Measurements from ENCODE around the gene BCOR. TPM values are rescaled to one million over a fixed set of nuclear protein-coding genes. Genes with fewer than 3 reads are reported as not detected.

BCOR gene
- total and polyA plus RNA-seq, 7 donors: 6.4 to 24.3 (median 18.3) TPM

DNA sequence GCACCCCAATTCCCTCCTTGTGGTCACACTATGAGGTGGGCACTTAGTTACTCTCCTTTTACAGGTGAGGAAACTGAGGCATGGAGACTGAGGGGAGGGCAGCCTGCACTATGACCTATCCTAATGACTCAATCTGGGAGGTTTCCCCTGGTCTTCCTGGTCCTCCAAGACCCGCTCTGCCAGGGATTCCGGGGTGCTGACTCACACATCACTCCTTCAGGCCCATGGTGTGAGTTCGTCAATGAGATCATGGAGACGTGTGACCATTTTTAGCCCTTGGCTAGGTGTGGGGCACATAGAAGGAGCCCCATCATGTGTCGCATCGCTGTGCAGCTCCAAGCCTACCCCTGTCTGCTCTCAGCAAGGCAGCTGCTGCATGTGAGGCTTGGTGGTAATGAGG lies 32.4 kb upstream of the BCOR start:
- ATAC-seq (peak; percentile 64 to 80 (median 69)), DNase-seq (peak in 1 of 2 donors; percentile 65)
- Histone ChIP-seq H3K4me3 (no peak overlapping the region), H3K4me1 (peaks cover 20% of the 10 kb centered on the region), H3K9me3 (no peaks in the 10 kb centered on the region), H3K27ac (peak overlapping the region; percentile 71), H3K27me3 (ENCODE audit: insufficient read depth in 3 of 3, low read length in 2 of 3) (peaks cover 0 to 5% (median 0%) of the 10 kb centered on the region in 3 donors), H3K36me3 (ENCODE audit: insufficient read depth in 1 of 2, low read depth in 1 of 2) (no peaks in the 10 kb centered on the region)
- TF ChIP-seq, protein P1, sequence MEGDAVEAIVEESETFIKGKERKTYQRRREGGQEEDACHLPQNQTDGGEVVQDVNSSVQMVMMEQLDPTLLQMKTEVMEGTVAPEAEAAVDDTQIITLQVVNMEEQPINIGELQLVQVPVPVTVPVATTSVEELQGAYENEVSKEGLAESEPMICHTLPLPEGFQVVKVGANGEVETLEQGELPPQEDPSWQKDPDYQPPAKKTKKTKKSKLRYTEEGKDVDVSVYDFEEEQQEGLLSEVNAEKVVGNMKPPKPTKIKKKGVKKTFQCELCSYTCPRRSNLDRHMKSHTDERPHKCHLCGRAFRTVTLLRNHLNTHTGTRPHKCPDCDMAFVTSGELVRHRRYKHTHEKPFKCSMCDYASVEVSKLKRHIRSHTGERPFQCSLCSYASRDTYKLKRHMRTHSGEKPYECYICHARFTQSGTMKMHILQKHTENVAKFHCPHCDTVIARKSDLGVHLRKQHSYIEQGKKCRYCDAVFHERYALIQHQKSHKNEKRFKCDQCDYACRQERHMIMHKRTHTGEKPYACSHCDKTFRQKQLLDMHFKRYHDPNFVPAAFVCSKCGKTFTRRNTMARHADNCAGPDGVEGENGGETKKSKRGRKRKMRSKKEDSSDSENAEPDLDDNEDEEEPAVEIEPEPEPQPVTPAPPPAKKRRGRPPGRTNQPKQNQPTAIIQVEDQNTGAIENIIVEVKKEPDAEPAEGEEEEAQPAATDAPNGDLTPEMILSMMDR (IDR thresholded peaks at IDR 0.05): no peak
- intact Hi-C loops (cut with DNase I): no loop called here
- 61 to 69% (median 62%) methylated on average over 6 of the region's 6 CpGs for WGBS, 3 donors

GRCh38 chrX:40127052-40127451 lies 29.3 kb upstream of the BCOR start:
- Histone ChIP-seq H3K27ac (no peak overlapping the region), H3K27me3 (ENCODE audit: insufficient read depth in 3 of 3, low read length in 2 of 3) (peaks cover 0 to 13% (median 0%) of the 10 kb centered on the region in 3 donors), H3K4me3 (no peak overlapping the region), H3K4me1 (peaks cover 15% of the 10 kb centered on the region), H3K9me3 (no peaks in the 10 kb centered on the region), H3K36me3 (ENCODE audit: insufficient read depth in 1 of 2, low read depth in 1 of 2) (no peaks in the 10 kb centered on the region)
- TF ChIP-seq, protein P1 (IDR thresholded peaks at IDR 0.05): no peak
- DNase-seq (peak in 1 of 2 donors; percentile 45), ATAC-seq (peak; percentile 58 to 82 (median 63))
- WGBS, 3 donors: 34 to 51% (median 34%) methylated on average over 2 of the region's 2 CpGs
- intact Hi-C loops (cut with DNase I): no loop called here

DNA sequence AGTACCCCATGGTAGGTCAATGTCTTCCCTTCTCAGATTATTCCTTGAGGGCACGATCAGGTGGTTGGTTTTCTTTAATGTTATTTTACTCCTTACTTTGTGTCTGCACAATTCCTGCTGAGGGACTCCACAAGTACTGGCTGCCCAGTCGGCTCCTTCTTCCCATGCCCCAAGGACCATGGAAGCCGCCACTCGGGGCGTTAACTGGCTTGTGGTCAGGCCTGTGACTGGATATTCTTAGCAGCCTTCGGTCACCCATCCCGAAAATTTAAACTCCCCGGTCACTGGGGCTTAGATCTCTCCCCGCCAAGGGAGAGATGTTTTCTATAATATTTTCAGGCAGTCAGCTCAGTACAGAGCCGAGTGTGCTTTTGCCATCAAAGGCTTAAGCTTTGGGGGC lies 24.7 kb upstream of the BCOR start:
- Histone ChIP-seq H3K9me3 (no peaks in the 10 kb centered on the region), H3K27ac (no peak overlapping the region), H3K4me3 (no peak overlapping the region), H3K27me3 (ENCODE audit: insufficient read depth in 3 of 3, low read length in 2 of 3) (peaks cover 0 to 22% (median 0%) of the 10 kb centered on the region in 3 donors), H3K4me1 (no peaks in the 10 kb centered on the region), H3K36me3 (ENCODE audit: insufficient read depth in 1 of 2, low read depth in 1 of 2) (no peaks in the 10 kb centered on the region)
- WGBS, 3 donors: 90 to 98% (median 94%) methylated on average over 10 of the region's 10 CpGs
- TF ChIP-seq, protein P1 (IDR thresholded peaks at IDR 0.05): no peak
- ATAC-seq (no peak), DNase-seq (no peak)
- intact Hi-C loops (cut with DNase I): no loop called here

DNA sequence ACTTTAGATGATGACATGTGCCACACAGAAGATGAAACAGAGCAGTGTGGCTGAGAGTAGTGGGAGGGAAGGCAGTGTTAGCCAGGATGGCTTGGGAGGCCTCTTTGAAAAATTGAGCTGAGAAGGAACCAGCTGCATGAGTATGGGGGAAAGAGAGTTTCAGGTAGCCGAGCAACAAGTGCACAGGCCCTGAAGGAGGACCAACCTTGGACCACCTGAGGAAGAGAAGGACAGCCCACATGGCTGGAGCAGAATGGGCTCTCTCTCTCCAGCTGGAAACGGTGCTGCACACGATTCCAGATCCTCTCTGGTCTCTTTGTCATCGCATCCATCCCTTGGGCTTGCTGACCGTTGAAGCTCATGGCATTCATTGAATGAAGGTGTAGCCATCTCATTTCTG lies 23.9 kb upstream of the BCOR start:
- Histone ChIP-seq H3K9me3 (no peaks in the 10 kb centered on the region), H3K36me3 (ENCODE audit: insufficient read depth in 1 of 2, low read depth in 1 of 2) (no peaks in the 10 kb centered on the region), H3K4me3 (no peak overlapping the region), H3K27ac (no peak overlapping the region), H3K4me1 (no peaks in the 10 kb centered on the region), H3K27me3 (ENCODE audit: insufficient read depth in 3 of 3, low read length in 2 of 3) (peaks cover 0 to 19% (median 0%) of the 10 kb centered on the region in 3 donors)
- intact Hi-C loops (cut with DNase I): no loop called here
- WGBS, 3 donors: 71 to 87% (median 83%) methylated on average over 1 to 5 of the region's 5 CpGs
- DNase-seq (no peak), ATAC-seq (no peak)
- TF ChIP-seq, protein P1 (IDR thresholded peaks at IDR 0.05): no peak

All from psoas muscle (tissue), 8 donors.